NCI-H345 treated with DMSO at 0.1 percent for 48 hours (cell line): Measurements from ENCODE around the gene GPC6.

Source experiments
- DNase-seq: peaks from one replicate; lab custom pipeline; 2025; ENCODE audit not compliant: unreplicated experiment; lab: John Stamatoyannopoulos, UW

Gene GPC6

DNA sequence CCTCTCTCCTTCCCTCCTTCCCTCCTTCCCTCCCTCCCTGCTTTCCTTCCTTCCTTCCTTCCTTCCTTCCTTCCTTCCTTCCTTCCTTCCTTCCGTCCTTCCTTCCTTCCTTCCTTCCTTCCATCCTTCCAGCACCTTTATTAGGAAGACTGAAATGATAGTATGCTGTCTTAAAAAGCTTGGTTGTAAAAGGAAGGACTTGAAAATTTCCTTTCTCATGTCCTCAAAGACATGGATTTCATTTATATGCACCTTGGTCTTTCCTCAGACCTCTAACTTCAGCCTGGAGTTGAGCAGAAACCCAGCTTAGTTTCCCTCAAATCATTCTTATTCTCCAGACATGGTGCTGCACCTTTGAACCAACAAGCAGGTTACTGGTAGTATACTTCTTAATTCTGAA is 141.7 kb downstream of the GPC6 start:
- no peak for DNase-seq

DNA sequence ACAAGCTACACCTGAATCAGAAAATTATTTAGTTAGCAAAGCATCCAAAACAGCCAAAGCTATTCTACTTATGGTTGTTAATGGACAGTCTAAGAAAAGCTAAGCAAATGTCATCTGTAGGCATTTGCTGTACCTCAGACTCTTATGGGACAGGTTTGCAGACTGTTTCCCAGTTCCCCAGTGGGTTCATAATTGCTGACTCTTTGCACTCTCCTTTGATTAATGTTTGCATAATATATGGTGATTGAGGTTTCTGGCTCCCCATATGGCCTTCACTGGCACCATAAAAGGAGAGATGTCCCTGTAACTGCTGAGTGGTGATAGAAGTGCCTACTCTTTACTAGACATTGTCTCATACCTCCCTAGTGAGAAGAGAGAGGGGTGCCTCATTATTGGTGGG is 142.1 kb downstream of the GPC6 start:
- DNase-seq: no peak

DNA sequence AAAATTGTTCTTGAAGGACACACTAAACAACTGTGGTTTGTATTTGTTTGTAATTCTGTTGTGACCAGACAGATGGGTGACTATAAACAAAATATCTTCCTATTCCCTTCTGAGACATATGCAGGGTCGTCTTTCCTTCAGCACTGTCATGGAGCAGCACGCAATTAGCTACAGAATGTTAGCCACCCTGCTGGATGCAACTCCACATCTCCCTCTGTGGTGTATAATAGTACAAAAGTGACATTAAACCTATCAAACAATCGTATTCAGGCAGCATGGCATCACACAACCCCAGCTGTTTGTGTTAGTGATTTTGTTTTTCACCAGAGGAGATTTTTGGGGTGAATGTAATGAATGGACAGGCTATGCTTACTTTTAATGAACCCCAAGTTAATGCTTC is 146.2 kb downstream of the GPC6 start:
- no peak for DNase-seq

DNA sequence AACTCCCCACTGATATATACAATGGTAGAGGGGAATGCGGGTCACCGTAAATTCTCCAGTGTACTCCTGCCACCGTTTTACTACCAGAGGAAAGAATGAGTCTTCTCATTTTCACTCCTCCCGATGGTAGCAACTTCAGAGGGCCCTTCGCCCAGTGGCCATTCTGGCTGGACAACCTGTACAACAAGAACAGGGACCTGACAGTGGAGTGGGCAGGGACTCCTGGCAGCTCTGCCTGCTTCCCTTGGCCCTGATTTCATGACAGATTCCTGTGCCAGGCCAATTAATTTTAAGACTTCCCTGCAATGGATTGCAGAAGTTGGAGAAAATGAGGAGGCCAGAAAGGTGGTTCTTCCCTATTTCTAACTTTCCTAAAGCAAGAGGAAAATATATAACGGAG is 148.9 kb downstream of the GPC6 start:
- no peak for DNase-seq

DNA sequence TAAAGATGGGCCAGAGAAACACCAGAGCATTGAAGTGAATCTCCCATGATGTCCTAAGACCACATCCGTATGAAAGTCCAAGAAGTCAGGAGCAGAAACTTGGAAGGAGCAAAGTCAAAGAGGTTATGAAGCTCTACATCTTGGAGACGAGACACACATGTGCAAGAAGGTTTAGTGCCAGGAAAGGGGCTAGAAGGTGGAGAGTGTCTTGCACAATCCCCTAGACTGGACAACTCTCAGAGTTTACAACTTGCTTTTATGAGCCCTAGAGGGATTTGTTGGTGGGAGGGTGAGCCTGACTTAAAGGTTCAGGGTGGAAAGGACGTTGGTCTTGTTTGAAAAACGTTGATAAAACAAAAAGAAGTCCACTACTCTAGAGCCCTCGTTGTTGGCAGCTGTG is 150.6 kb downstream of the GPC6 start:
- no peak for DNase-seq

DNA sequence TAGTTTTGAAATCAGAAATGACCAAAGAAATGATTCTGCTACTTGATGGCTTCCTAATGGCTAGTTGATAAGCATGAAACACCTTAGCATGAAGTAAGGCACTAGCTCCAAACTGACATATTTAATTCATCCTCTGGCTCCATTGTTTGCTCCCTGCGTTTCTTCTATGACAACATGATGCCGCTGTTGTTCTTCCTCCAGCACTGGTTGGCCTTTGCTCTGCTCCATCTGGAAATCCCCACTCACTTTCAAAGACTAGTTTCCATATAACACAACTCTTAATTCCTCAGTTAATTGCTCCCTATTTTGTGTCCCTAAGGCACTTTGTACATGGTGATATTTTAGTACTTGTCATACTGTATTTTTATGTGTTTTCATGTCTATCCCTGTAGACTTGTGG is 151.6 kb downstream of the GPC6 start:
- DNase-seq: no peak

DNA sequence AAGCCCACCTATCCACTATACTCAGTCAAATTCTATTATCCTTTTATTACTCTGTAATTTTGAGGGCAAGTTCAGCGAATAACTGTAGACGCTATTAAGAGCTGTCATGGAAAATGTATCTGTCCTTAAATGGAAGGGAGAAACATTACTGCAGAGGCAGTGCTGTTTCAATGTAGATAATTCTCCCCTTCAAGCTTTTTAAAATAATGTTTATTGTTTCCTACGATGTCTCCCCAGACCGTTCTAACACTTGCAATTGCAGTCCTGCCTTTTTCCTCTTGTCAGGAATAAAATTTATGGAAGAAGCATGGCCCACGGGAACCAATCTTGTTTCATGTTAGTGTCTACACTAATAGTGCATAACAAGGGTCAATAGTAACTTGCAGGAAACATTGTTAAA is 159.5 kb downstream of the GPC6 start:
- no peak for DNase-seq

DNA sequence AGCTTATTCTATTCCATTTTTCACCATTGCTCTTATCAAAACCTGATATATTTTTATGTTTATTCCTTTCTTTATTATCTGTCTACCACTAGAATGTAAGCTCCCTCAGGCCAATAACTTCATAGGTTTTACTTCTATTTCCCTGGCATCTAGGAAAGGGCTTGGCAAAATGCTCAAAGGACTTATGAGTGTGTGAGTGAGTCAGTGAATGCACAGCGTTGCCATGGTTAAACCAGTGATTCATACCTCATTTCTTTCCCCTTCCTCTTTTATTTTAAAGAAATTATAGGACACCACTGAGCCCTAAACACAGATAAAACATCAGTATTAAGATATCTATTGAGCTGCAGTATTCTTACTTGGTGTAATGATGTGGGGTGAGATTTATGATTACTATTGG is 162.1 kb downstream of the GPC6 start:
- no peak for DNase-seq

DNA sequence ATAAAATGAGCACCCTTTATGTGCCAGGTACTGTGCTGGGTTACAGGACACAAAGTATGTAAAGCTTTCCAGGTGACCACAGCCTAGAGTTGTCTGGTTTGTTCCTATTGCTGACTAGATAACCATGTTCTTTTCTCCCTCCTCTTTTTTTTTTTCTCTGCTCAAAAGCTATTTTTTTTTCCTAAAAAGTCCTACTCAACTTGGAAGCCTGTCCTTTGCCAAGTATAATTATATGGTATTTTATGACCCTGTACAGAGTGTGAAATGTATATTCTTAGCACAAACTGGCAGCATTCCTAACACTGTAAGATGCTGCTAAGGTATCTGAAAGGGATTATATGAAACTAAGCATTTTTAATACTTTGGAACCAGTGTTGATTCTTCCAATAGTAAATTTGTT is 171.0 kb downstream of the GPC6 start:
- DNase-seq: no peak

DNA sequence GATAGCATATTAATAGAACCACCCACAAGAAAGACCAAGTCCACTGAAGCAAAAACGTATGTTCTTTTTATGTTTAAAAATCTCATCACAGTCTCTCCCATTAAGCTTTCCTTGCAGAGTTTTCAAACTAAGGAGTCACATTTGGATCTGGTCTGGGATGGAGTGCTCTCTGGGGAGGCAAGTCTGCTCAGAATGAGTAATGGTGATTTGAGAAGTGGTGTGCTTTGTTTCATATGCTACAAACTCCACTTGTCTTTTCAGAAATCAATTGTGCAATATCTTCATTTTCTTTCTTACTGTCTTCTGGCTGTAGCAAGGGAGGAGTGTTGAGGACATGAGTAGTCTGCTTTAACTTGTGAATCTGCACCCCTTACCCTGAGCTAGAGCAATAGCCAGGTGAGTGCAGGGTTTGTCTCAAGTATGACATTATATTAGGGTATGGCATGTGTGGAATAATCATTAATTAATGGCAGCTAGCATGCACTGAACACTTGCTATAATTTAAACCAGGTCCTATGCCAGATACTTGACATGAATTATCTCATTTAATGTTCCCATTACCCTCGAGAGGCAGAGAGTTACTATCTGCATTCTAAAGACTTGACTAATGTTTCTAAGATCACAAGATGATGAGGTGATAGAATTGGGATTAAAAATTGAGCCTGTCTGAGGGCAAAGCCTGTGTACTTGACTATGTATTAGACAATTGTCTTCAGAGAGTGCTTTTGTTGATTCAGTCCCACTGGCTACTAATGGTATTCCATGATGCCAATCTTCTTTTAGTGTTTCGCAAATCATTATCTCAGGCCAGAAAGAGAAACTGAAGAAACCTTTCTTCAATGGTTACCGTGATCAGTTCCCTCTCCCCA is 171.8 kb downstream of the GPC6 start:
- no peak for DNase-seq

DNA sequence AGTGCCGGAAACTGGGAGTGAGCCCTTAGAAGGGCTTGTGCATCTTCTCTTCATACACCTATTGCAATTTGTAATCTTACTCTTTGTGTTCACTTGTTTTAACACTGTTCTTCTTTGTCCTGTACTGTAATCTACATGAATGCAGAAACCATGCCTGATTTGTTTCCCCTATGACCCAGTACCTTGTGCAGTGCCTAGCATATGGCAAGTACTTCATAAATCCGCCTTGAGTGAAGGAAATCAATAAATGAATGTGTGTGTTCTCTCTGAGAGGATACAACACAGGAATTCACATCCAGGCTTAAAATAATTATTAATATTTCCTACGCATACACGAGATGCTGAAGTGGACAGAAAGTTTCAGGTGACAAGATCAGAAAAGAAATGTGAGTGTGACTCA is 172.6 kb downstream of the GPC6 start:
- no peak for DNase-seq

DNA sequence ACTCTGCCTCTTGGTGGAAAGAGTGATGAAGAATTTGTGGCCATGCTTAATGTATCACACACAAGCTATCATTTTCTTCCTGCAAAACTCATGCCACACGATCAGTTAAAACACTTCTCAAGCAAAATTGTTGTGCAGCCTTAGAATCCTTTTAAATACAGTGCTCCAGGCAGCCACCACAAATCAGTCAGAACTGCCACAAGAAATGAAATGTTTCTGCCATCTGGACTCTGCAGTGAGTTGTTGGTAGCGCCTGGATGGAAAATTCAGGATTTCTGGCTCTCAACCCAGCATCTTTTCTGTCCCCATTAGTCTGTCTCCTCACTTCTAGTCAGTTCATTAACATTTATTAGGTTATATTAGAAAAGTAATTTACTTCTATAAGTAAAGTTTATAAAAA is 179.5 kb downstream of the GPC6 start:
- DNase-seq: no peak

DNA sequence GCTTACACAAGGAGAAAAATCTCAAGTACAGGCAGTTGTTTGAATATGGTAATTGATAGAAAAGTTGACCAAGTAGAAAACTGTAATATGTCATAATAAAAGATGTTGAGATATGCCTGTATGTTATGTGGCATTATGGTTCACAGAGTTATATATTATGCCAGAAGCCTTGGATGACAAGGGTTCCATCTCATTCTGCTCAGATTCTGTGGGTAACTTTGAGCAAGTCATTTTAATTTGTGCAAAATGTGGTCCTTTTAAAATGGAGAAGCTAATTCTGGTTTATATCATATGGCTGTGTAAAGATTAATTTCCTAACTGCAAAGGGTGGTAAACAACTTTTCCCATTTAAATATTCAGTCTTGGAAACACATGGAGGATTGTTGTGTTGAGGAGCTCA is 180.9 kb downstream of the GPC6 start:
- no peak for DNase-seq

DNA sequence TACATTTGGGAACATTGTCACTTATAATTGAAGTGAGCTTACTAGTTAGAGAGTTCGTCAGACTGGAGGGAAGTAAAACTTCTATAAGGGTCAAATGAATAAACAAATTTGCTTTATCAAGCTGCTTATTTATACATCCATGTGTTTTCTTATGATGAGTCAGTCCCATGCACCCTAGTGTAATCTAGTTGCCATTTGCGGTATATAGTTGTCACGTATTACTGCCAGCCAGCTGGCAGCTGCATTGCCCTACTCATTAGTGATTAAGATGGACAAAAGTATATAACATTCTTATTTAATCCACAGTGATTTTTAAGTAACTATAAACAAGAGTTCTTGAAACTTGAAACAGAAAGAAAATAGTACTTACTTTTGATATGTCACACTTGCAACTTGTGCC is 182.4 kb downstream of the GPC6 start:
- no peak for DNase-seq

DNA sequence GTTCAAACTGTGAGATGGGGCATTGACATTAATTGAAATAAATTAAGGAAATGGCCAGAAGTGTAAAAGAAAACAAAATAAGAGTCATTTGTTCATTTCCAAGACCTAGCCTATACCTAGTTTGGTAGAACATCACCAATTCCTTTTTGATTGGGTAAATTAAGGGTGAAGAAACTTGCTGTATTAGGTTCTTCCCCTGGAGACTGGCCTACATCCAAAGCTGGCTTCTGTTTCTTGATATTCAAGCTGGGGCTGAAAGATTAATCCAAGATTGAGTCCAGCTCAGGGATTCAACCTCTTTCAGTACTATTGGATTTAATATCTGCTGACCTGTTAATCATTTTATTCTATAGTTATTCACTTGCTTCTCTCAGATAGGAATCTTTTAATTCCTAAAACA is 183.2 kb downstream of the GPC6 start:
- DNase-seq: no peak

DNA sequence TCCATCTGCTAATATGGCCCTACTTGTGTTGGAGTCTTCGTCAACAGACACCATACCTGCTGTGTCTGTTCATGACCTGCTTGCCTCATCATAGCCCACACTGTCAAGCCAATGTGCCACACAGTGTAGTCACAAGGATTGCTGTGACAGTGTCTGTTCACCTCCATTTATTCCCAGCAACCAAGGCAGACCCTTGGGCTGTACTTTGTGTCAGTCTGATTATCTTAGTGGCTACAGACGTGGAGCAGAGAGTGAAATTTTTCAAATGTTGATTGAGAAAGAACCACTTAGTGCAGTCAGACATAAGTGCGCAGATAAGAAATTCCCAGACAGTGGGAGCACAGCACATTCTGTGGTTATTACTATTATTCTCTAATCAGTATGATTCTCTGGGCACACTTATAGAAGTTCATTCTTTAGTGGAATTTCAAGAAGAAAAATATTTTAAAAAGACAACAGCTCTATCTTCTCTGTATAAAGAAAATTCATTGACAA is 184.6 kb downstream of the GPC6 start:
- DNase-seq: no peak

DNA sequence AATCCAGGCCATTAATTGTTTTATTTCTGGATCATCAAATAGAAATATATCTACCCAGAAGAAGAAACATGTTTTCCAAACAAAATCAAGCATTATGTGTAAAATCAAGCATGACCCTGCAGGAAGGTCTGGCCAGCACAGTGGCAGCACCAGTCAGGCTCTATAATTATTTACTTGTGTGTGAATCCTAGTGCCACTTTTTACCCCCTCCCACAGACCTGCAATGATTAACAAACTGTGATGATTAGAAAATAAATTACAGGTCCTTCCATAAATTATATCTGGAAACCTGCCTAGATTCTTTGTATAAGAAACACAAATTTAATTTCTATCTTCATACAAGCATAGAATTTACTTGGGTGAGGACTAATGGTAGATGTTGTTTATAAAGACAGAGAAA is 186.1 kb downstream of the GPC6 start:
- DNase-seq: no peak

DNA sequence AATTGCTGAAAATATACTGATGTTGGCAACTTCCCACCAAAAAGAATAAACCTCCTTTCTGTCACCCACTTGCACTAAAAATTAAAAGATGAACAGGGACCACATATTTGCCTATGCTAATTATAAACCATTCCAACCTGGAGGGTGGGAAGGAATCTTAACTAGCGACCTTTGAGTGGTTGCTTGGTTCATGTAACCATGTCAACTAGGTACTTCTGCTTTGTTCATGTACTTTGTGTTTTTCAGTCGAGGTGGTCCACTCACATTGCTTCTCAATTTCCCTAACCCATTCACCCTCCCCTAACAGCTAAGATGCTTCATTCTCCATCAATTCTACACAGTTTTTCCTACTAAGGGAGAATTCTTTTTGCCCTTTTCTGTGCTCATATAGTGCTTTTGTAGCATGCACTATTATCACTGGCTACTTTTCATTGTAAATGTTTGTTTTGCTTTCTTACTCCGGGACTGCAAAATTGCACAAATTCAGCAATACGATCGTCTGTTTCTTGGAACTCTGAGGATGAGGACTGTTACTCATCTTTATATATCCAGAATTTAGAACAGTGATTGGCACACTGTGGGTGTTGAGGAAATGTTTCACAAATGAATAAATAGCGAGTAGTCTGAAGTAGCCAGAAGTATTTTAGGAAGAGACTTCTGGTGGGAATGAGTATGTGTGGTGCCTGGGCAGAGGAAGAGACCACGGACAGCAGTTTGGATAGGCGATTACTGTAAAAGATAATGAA is 187.5 kb downstream of the GPC6 start:
- no peak for DNase-seq

DNA sequence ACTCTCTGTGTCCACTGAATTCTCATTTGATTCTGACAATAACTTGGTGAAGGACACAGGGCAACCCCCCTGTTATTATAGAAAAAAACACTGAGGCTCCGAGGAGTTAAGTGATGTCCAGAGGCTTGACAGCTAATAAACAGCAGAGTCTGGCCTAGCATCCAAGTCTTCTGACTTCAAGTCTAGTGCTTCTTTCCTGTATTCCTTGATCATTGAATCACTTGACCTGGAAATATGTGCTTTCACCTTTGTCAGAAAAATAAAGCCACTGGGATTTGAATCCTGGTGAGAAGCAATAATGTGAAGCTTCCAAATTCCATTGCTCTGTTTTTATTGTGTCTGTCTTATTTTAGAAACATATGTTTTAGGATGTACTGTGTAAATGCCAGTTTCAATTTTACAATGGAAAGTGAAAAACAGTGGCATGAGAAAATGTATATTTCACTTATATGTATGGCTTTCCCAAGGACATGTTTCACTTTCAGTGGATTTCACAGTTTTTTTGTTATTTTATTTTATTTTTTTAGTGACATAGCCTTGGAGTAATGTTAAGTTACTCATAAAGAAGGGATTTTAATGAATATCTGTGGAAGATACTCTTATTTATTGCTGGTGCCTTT is 190.2 kb downstream of the GPC6 start:
- no peak for DNase-seq

DNA sequence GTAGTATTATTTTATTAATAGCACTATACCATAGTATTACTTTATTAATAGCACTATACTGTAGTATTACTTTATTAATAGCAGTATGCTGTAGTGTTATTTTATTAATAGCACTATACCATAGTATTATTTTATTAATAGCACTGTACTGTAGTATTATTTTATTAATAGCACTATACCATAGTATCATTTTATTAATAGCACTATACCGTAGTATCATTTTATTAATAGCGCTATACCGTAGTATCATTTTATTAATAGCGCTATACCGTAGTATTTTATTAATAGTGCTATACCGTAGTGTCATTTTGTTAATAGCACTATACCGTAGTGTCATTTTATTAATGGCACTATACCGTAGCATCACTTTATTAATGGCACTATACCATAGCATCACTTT is 191.8 kb downstream of the GPC6 start:
- DNase-seq: no peak

DNA sequence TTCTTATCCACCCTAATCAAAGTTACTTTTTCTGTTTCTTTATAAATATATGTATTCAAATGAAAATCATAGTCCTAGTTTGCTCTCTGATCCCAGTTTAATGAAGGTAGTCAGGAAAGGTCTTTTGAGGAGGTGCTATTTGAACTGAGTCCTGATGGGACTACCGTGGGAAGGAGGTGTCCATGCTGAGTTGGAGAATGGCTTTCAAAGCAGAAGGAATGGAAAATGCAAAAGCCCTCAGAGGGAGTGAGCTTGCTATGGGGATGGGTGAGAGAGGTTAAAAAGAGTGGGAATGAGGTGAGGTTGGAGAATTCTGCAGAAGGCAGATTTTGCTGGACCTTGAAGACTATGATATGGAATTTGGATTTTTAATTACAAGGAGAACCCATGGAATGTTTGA is 193.6 kb downstream of the GPC6 start:
- DNase-seq: no peak

DNA sequence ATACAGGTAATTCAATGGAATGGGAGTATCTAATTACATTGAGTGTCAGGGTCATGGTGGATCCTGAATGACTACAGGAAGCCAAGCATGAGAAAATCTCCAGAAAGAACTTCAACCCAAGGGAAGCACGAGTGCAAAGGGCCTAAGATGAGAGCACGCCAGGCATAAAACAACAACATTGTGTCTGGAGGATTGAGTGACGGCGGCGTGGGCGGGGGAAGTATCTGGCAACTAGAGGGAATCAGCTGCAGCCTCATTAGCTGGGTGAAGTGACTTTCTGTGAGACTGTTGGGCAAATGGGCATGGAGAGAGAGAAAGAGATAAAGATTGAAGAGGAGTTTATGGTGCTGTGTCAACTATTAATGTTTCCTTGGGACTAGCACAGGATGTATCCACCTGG is 194.3 kb downstream of the GPC6 start:
- no peak for DNase-seq
